SK-N-SH treated with all-trans-retinoic acid at 6 μM for 48 hours (cell line): ENCODE results near the gene HIVEP3.

Source experiments
- ARNTL ChIP-seq: fragments of 450-650 bp; formaldehyde crosslinking; IDR thresholded peaks from 2 replicates; pipeline ENCODE4 v1.5.0; 2020; ENCODE audit warnings: low read depth, mild to moderate bottlenecking, moderate library complexity, borderline replicate concordance
- CSDC2 ChIP-seq: fragments of 250-450 bp; sonication (Bioruptor Pico); IDR thresholded peaks from 2 replicates; pipeline ENCODE4 v1.5.0; 2020; ENCODE audit warnings: mild to moderate bottlenecking, moderate library complexity
- CSRNP3 ChIP-seq: fragments of 250-450 bp; sonication (Bioruptor Pico); IDR thresholded peaks from 2 replicates; pipeline ENCODE4 v1.5.1; 2021; ENCODE audit warnings: mild to moderate bottlenecking, moderate library complexity
- GLIS3 ChIP-seq: fragments of 250-450 bp; sonication (Bioruptor Pico); IDR thresholded peaks from 2 replicates; pipeline ENCODE4 v1.5.0; 2020; ENCODE audit warnings: mild to moderate bottlenecking, moderate library complexity
- ISL1 ChIP-seq: fragments of 250-450 bp; sonication (Bioruptor Pico); IDR thresholded peaks from 2 replicates; pipeline ENCODE4 v2.1.2; 2022; ENCODE audit warnings: mild to moderate bottlenecking, moderate library complexity
- OSR1 ChIP-seq: fragments of 250-450 bp; sonication (Bioruptor Pico); IDR thresholded peaks from 2 replicates; pipeline ENCODE4 v1.8.0; 2022; ENCODE audit warnings: moderate library complexity, mild to moderate bottlenecking, inconsistent platforms
- TCF4 ChIP-seq: fragments of 250-450 bp; sonication (Bioruptor Pico); IDR thresholded peaks from 2 replicates; pipeline ENCODE4 v1.8.0; 2021; ENCODE audit warnings: mild to moderate bottlenecking, moderate library complexity, borderline replicate concordance
- TOX ChIP-seq: fragments of 250-450 bp; sonication (Bioruptor Pico); IDR thresholded peaks from 2 replicates; pipeline ENCODE4 v1.8.0; 2021; ENCODE audit warnings: mild to moderate bottlenecking, moderate library complexity, borderline replicate concordance
- ZFP30 ChIP-seq: fragments of 450-650 bp; formaldehyde crosslinking; IDR thresholded peaks from 2 replicates; pipeline ENCODE4 v1.5.0; 2022; ENCODE audit warnings: mild to moderate bottlenecking, moderate library complexity
- ZNF70 ChIP-seq: fragments of 450-650 bp; formaldehyde crosslinking; IDR thresholded peaks from 2 replicates; pipeline ENCODE4 v1.5.0; 2020; ENCODE audit warnings: mild to moderate bottlenecking, moderate library complexity
- ZNF8 ChIP-seq: fragments of 450-650 bp; formaldehyde crosslinking; IDR thresholded peaks from 2 replicates; pipeline ENCODE4 v1.5.0; 2020; ENCODE audit warnings: mild to moderate bottlenecking, moderate library complexity
- TF ChIP-seq, protein P1 (sequence below): fragments of 250-450 bp; sonication (Bioruptor Pico); IDR thresholded peaks from 2 replicates; pipeline ENCODE4 v1.8.0; 2020; ENCODE audit warnings: mild to moderate bottlenecking, moderate library complexity, borderline replicate concordance
- TF ChIP-seq, protein P2 (sequence below): fragments of 250-450 bp; sonication (Bioruptor Pico); IDR thresholded peaks from 2 replicates; pipeline ENCODE4 v1.5.1; 2020; ENCODE audit warnings: low read depth, mild to moderate bottlenecking, moderate library complexity
- TF ChIP-seq, protein P3 (sequence below): fragments of 250-450 bp; sonication (Bioruptor Pico); IDR thresholded peaks from 2 replicates; pipeline ENCODE4 v1.5.0; 2020; ENCODE audit warnings: mild to moderate bottlenecking, moderate library complexity

GRCh38 chr1:41525891-41526587 is 392.7 kb downstream of the HIVEP3 start:
- TF ChIP-seq OSR1 (CRISPR knock-in tag) (no peak), ARNTL (CRISPR knock-in tag) (no peak), ZFP30 (CRISPR knock-in tag) (no peak), TOX (CRISPR knock-in tag) (no peak), GLIS3 (CRISPR knock-in tag) (no peak), TCF4 (no peak), CSDC2 (CRISPR knock-in tag) (no peak), ISL1 (CRISPR knock-in tag) (no peak), CSRNP3 (no peak), ZNF8 (CRISPR knock-in tag) (no peak), ZNF70 (no peak)
- TF ChIP-seq, protein P1, sequence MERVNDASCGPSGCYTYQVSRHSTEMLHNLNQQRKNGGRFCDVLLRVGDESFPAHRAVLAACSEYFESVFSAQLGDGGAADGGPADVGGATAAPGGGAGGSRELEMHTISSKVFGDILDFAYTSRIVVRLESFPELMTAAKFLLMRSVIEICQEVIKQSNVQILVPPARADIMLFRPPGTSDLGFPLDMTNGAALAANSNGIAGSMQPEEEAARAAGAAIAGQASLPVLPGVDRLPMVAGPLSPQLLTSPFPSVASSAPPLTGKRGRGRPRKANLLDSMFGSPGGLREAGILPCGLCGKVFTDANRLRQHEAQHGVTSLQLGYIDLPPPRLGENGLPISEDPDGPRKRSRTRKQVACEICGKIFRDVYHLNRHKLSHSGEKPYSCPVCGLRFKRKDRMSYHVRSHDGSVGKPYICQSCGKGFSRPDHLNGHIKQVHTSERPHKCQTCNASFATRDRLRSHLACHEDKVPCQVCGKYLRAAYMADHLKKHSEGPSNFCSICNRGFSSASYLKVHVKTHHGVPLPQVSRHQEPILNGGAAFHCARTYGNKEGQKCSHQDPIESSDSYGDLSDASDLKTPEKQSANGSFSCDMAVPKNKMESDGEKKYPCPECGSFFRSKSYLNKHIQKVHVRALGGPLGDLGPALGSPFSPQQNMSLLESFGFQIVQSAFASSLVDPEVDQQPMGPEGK (CRISPR knock-in tag) = no peak
- TF ChIP-seq, protein P2, sequence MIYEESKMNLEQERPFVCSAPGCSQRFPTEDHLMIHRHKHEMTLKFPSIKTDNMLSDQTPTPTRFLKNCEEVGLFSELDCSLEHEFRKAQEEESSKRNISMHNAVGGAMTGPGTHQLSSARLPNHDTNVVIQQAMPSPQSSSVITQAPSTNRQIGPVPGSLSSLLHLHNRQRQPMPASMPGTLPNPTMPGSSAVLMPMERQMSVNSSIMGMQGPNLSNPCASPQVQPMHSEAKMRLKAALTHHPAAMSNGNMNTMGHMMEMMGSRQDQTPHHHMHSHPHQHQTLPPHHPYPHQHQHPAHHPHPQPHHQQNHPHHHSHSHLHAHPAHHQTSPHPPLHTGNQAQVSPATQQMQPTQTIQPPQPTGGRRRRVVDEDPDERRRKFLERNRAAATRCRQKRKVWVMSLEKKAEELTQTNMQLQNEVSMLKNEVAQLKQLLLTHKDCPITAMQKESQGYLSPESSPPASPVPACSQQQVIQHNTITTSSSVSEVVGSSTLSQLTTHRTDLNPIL (CRISPR knock-in tag) = no peak
- TF ChIP-seq, protein P3, sequence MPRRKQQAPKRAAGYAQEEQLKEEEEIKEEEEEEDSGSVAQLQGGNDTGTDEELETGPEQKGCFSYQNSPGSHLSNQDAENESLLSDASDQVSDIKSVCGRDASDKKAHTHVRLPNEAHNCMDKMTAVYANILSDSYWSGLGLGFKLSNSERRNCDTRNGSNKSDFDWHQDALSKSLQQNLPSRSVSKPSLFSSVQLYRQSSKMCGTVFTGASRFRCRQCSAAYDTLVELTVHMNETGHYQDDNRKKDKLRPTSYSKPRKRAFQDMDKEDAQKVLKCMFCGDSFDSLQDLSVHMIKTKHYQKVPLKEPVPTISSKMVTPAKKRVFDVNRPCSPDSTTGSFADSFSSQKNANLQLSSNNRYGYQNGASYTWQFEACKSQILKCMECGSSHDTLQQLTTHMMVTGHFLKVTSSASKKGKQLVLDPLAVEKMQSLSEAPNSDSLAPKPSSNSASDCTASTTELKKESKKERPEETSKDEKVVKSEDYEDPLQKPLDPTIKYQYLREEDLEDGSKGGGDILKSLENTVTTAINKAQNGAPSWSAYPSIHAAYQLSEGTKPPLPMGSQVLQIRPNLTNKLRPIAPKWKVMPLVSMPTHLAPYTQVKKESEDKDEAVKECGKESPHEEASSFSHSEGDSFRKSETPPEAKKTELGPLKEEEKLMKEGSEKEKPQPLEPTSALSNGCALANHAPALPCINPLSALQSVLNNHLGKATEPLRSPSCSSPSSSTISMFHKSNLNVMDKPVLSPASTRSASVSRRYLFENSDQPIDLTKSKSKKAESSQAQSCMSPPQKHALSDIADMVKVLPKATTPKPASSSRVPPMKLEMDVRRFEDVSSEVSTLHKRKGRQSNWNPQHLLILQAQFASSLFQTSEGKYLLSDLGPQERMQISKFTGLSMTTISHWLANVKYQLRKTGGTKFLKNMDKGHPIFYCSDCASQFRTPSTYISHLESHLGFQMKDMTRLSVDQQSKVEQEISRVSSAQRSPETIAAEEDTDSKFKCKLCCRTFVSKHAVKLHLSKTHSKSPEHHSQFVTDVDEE (CRISPR knock-in tag) = no peak
